HG03460 (cell line): Measurements from ENCODE around the gene SYNPO2.
A peak's percentile ranks its signal among the peaks of the same experiment; 100 is the strongest.

Experiments
- ATAC-seq: cut with Tn5 transposase; IDR thresholded peaks from one replicate; pipeline ENCODE4 v1.9.1; 2021; ENCODE audit not compliant: unreplicated experiment

The SYNPO2 gene

GRCh38 chr4:118931786-118932185, 43.1 kb downstream of the SYNPO2 start:
- no peak for ATAC-seq

- ATAC-seq, result no peak
Measured at GRCh38 chr4:118935819-118936218, 47.2 kb downstream of the SYNPO2 start.

DNA sequence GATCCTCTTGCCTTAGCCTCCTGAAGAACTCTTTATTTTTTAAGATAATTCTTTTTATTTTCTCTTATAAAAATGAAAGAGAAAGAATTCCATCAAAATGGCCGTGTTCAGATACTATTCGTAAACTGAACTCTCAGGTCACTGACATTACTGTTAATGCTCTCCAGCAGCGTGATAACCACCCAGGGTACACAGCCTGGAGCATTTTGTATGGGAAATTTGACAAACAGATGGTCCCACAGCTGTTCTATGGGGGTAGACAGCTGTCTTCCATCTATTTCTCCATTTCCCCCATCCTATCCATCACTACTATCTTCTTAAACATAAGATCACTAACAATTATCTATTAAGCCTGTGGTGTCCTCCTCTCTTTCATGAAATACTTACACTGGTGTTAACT, 47.8 kb downstream of the SYNPO2 start:
- ATAC-seq, result no peak

GRCh38 chr4:118939169-118939783, 50.6 kb downstream of the SYNPO2 start:
- ATAC-seq, result no peak

- ATAC-seq, result no peak
Measured at GRCh38 chr4:118941149-118941548, 52.5 kb downstream of the SYNPO2 start.

DNA sequence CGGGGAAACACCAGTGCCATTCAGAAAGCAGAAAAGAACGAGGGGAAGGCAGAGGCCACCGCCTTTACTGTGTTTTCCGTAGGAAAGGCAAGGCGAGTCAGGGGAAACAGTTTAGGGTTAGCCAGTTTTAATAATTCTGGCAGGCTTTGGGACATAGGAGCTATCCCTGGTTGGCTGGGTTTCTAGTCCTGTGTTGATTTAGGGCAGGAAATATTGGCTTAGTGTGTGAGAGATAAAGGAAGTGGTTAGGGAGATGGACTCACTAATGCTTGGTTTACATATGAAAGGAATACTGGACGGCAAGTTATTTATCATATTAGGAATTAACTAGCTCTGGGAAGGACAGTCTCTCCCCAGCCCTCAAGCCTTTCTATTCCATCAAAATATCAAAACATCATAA, 53.1 kb downstream of the SYNPO2 start:
- no peak for ATAC-seq

- ATAC-seq, result no peak
Measured at GRCh38 chr4:118942465-118942864, 53.8 kb downstream of the SYNPO2 start.

DNA sequence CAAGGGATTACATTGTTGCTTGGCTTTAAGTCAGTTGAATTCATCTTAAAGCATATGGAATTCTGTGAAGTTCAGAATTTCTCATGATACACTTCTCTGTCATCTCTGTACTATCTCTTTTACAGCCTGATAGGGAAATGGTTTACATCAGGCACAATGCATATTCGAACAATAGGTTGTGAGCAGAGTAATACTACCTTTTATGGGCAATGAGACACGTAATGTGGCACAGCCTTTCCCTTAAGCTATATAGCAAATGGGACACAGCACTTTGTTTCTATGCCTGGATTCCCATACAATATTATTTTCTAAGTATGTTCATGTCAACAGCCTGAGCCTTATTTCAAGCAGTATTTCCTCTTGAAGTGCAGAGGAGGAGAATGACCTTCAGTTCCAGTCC, 58.4 kb downstream of the SYNPO2 start:
- ATAC-seq, result no peak

DNA sequence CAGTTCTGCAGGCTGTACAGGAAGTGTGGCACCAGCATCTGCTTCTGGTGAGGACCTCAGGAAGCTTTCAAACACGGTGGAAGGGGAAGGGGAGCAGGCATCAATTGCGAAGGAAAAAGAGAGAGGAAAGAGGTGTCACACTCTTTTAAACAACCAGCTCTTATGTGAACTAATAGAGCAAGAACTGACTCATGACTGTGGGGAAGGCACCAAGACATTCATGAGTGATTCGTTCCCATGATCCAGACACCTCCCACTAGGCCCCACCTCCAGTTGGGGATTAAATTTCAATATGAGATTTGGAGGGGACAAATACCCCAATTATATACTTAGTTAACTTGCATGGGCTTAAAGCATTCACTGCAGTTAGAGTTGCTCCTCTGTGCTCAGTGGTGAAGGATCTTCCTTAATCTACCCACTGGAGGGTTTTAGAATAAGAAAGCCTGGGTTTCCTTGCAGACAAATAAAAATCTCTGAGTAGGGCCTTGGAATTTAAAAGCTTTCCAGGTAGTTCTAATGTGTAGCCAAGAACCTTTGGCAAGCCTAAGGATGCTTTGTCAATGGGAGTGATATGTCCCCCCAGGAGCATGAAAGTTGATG, 60.0 kb downstream of the SYNPO2 start:
- no peak for ATAC-seq

DNA sequence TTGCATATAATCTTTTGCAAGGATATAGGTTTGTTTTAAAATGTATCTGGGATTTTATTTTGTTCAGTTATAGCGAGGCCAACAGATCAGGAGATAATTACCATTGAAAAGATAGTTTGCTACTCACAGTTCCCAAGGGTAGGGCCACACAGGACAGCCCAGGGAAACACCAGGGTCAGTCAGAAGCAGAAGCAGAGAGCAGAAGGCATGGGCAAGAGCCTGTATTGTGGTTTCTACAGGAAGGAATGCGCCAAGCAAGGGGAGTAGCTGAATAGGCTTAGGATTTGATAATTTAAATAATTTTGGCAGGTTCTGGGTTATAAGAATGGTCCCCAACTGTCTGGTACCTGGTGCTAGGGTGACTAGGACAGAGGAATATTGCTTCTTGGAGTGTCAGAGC, 61.6 kb downstream of the SYNPO2 start:
- no peak for ATAC-seq

- no peak for ATAC-seq
Measured at GRCh38 chr4:118950929-118951570, 62.4 kb downstream of the SYNPO2 start.

GRCh38 chr4:118953276-118953675, 64.6 kb downstream of the SYNPO2 start:
- no peak for ATAC-seq

GRCh38 chr4:118954246-118954645, 65.6 kb downstream of the SYNPO2 start:
- no peak for ATAC-seq

DNA sequence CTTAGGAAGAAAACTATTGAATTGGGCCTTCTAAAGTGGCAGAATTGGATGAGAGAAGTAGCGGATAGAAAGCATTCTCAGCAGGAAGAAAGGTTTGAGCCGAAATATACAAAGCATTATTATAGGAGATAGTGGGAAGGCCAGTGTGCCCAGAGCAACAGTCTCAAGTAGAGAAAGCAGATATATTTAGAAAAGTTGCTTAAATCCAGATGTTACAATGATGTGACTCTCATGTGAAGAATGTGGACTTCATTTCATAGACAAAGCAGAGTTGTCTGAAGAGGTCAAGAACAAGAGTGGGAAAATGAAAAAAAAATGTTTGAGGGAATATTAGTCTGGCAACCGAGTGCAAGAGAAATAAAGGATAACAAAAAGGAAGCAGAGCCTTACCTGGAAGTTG, 66.9 kb downstream of the SYNPO2 start:
- no peak for ATAC-seq

GRCh38 chr4:118957722-118958445, 69.2 kb downstream of the SYNPO2 start:
- ATAC-seq, result no peak

DNA sequence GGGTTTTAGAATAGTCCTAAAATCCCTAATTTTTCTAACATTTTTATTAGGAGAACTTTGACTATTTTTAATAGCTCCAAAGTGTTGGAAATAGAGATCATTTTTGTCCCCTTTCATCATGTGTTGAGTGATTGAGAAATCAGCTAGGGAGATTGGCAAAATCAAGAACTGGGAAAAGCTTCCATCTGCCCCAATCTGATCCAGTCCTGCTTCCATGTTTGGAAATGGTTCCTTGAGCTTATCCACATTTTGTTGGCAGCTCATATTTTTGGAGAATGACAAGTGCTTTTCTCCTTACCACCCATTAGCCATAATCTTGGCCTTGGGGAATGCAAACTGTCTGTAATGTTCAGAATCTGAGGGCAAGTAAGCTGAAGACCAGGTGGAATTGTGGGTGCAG, 73.9 kb downstream of the SYNPO2 start:
- no peak for ATAC-seq

DNA sequence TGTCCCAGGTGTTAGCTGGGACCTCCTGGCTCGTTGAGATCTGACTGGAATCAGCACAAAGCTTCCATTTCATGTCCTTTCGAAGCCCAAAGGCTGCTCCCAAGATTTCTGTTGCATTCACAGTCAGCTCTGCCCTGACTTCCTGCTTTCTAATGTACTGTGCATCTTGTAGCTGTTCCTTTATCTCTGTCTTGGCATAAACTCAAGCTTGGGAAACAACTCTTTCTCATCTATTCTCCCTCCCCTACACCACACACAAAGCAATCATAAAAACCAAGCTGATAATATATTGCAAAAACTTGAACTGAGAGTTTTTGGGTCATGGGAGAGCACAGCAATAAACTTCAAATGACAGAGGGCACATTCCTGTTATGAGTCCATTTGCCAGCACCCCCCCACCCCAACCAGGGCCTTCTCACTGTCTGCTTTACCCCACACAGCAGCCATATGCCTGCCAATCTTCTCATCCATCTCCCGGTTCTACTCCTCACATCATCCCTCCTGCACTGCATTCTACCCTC, 76.3 kb downstream of the SYNPO2 start:
- ATAC-seq, result no peak

- ATAC-seq, result no peak
Measured at GRCh38 chr4:118967393-118967792, 78.7 kb downstream of the SYNPO2 start.

DNA sequence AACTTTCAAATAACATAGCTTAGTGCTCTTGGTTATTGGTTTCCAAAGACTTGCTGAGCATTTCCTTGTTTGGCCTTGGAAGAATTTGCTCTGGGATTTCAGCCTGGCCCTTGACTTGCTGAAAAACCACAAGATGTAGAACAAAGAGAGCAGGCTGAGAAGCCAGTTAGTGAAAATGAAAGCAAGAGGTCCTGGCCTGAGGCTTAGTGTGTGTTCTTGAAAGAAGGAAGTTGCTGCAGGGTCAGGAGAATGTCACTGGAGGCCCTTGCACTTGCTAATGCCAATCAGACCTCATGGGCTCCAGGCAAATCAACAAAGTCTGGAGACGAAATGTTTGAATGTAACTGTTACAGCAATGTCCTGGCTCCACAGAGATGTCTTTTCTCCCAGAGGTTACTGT, 79.4 kb downstream of the SYNPO2 start:
- ATAC-seq, result peak; percentile 100

GRCh38 chr4:118968813-118969212, 80.2 kb downstream of the SYNPO2 start:
- no peak for ATAC-seq

- no peak for ATAC-seq
Measured at GRCh38 chr4:118969359-118969758, 80.7 kb downstream of the SYNPO2 start.

GRCh38 chr4:118972167-118972566, 83.5 kb downstream of the SYNPO2 start:
- no peak for ATAC-seq
